Esophagus muscularis mucosa (tissue), 4 donors: Measurements from ENCODE around the gene NOTCH4. TPM values are rescaled to one million over a fixed set of nuclear protein-coding genes. Genes with fewer than 3 reads are reported as not detected.

Source experiments
- DNase-seq: peaks from one replicate; pipeline ENCODE4 v3.0.0-alpha.2; 2017; ENCODE audit errors: extremely low spot score
- H3K27ac ChIP-seq, 4 donors: fragments of 200-600 bp; sonication (generic); replicated peaks in 1 of 4; 1 replicate in 3 of 4; 2 replicates in 1 of 4; pipeline ENCODE4 v1.5.1; 2016 to 2019; ENCODE audit warnings: mild to moderate bottlenecking in 1 of 4
- H3K27me3 ChIP-seq, 4 donors: fragments of 200-600 bp; sonication (generic); one replicate each; pipeline versions ENCODE4 v1.5.1 to v1.6.0; 2016 to 2019
- H3K36me3 ChIP-seq, 4 donors: fragments of 200-600 bp; sonication (generic); one replicate each; pipeline ENCODE4 v1.5.1; 2016 to 2019
- H3K4me1 ChIP-seq, 4 donors: fragments of 200-600 bp; sonication (generic); one replicate each; pipeline ENCODE4 v1.5.1; 2016 to 2019
- H3K4me3 ChIP-seq, 4 donors: fragments of 200-600 bp; sonication (generic); 1 replicate in 2 of 4; 2 replicates in 2 of 4; pipeline ENCODE4 v1.5.1; 2016 to 2019; ENCODE audit warnings: mild to moderate bottlenecking in 4 of 4, moderate library complexity in 1 of 4
- H3K9me3 ChIP-seq, 4 donors: fragments of 200-600 bp; sonication (generic); 1 replicate in 3 of 4; 2 replicates in 1 of 4; pipeline ENCODE4 v1.5.1; 2016 to 2019
- EP300 ChIP-seq: sonication (generic); formaldehyde crosslinking; IDR thresholded peaks from one replicate; pipeline ENCODE4 v1.6.1; 2017; ENCODE audit warnings: antibody characterized with exemption
- POLR2A ChIP-seq: fragments of 450-650 bp; IDR thresholded peaks from one replicate; pipeline ENCODE4 v1.6.1; 2017; ENCODE audit warnings: antibody characterized with exemption, moderate library complexity, mild to moderate bottlenecking, low read depth
- POLR2AphosphoS5 ChIP-seq, 2 donors: sonication (generic); formaldehyde crosslinking; IDR thresholded peaks; one replicate each; pipeline ENCODE4 v1.6.1; 2017; ENCODE audit warnings: antibody characterized with exemption in 2 of 2
- WGBS: methylation state at CpG from one replicate; pipeline ENCODE4 v1.1.5; 2018; 5-methylcytosine and 5-hydroxymethylcytosine counted together
- intact Hi-C: fragments of 100-400 bp; cut with DNase I; formaldehyde crosslinking; loops from one replicate; pipeline ENCODE4 v1.15.1; 2023
- total RNA-seq, 4 donors: library from RNA; depleted of rRNA; stranded (reverse); fragments of >200 nt; gene quantifications; one replicate each; pipeline versions ENCODE4 v1.1.0 to v1.2.1, GENCODE V29; 2016
- TF ChIP-seq, protein P1 (sequence below), 3 experiments: fragments of 200-600 bp in 2 of 3; fragments of 450-650 bp in 1 of 3; sonication (generic) in 2 of 3; IDR thresholded peaks; one replicate each; pipeline ENCODE4 v1.5.1; 2017 to 2019; ENCODE audit warnings: antibody characterized with exemption in 3 of 3, mild to moderate bottlenecking in 2 of 3, moderate library complexity in 1 of 3

The NOTCH4 gene
- total RNA-seq, 4 donors from 2014 or later: 16.6 to 30.6 (median 19.8) TPM

DNA sequence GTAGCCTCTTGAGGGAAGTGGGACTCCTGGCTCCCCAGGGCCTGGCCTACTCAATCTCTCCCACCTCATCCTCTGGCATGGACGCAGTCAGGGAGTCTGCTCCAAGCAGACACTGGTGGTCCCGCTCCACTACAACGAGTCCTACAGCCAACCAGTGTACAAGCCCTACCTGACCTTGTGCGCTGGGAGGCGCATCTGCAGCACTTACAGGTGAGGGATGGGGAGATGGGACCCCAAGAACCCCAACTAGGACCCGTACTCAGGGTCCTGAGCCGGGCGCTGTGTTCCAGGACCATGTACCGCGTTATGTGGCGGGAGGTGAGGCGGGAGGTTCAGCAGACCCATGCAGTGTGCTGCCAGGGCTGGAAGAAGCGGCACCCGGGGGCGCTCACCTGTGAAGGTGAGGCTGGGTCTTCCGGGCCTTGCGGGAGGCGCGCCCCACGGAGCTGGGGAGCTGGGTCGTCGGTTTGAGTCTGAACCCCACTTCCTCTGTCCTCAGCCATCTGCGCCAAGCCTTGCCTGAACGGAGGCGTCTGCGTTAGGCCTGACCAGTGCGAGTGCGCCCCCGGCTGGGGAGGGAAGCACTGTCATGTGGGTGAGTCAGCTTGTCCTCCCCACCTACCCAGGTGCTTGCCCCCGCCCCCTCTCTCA, 57.3 kb downstream of the NOTCH4 start:
- intact Hi-C loops: no loop called here
- WGBS: 76% methylated on average over 30 of the region's 30 CpGs
- no peak for DNase-seq
- Histone ChIP-seq H3K36me3 (peaks cover 15 to 99% (median 88%) of the 10 kb centered on the region in 4 donors), H3K27me3 (no peaks in the 10 kb centered on the region), H3K9me3 (no peaks in the 10 kb centered on the region), H3K4me3 (no peak overlapping the region), H3K4me1 (peaks cover 0 to 28% (median 19%) of the 10 kb centered on the region in 4 donors), H3K27ac (peak overlapping the region; percentile 19 to 36 (median 26))
- TF ChIP-seq EP300 (no peak), POLR2AphosphoS5 (IDR thresholded peaks at IDR 0.05) (no peak), POLR2A (no peak)
- TF ChIP-seq, protein P1, sequence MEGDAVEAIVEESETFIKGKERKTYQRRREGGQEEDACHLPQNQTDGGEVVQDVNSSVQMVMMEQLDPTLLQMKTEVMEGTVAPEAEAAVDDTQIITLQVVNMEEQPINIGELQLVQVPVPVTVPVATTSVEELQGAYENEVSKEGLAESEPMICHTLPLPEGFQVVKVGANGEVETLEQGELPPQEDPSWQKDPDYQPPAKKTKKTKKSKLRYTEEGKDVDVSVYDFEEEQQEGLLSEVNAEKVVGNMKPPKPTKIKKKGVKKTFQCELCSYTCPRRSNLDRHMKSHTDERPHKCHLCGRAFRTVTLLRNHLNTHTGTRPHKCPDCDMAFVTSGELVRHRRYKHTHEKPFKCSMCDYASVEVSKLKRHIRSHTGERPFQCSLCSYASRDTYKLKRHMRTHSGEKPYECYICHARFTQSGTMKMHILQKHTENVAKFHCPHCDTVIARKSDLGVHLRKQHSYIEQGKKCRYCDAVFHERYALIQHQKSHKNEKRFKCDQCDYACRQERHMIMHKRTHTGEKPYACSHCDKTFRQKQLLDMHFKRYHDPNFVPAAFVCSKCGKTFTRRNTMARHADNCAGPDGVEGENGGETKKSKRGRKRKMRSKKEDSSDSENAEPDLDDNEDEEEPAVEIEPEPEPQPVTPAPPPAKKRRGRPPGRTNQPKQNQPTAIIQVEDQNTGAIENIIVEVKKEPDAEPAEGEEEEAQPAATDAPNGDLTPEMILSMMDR (IDR thresholded peaks at IDR 0.05): no peak

DNA sequence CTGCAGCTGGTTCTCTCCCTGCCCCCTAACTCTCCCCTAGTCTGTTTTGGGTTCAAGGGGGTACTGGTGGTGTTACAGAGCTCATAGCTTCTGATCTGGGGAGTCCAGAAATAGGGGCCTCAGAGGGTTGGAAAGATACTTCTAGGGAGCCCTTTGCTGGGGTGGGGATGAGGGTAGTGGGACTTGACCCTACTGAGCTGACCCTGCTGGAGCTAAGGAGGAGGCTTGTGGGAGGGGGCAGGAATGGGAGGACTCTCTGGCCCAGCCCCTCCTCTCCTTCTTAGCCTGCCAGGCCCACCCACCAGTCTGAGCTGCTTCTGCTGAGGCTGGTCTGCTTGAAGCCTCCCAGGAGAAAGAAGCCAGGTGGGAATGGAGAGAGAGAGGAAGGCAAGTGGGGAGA, 59.6 kb downstream of the NOTCH4 start, which contains the start of gene EGFL8:
Gene EGFL8 (plus strand): TSS at position 301 of the 400 bp plus-strand sequence. CDS start 1,571 bp downstream, outside the sequence.
- TF ChIP-seq POLR2AphosphoS5 (IDR thresholded peaks at IDR 0.05): no peak
- no peak for TF ChIP-seq EP300
- TF ChIP-seq POLR2A: no peak
- TF ChIP-seq, protein P1 (IDR thresholded peaks at IDR 0.05): no peak
- H3K36me3 ChIP-seq: peaks cover 7 to 95% (median 82%) of the 10 kb centered on the region in 4 donors
- H3K27ac ChIP-seq: peak within 1 kb of the TSS; percentile 58 to 72 (median 67)
- no peak for DNase-seq
- H3K4me3 ChIP-seq: no peak within 1 kb of the TSS
- no peaks in the 10 kb centered on the region for H3K27me3 ChIP-seq
- no peaks in the 10 kb centered on the region for H3K9me3 ChIP-seq
- intact Hi-C loops: no loop called here
- peaks cover 0 to 28% (median 19%) of the 10 kb centered on the region in 4 donors for H3K4me1 ChIP-seq

DNA sequence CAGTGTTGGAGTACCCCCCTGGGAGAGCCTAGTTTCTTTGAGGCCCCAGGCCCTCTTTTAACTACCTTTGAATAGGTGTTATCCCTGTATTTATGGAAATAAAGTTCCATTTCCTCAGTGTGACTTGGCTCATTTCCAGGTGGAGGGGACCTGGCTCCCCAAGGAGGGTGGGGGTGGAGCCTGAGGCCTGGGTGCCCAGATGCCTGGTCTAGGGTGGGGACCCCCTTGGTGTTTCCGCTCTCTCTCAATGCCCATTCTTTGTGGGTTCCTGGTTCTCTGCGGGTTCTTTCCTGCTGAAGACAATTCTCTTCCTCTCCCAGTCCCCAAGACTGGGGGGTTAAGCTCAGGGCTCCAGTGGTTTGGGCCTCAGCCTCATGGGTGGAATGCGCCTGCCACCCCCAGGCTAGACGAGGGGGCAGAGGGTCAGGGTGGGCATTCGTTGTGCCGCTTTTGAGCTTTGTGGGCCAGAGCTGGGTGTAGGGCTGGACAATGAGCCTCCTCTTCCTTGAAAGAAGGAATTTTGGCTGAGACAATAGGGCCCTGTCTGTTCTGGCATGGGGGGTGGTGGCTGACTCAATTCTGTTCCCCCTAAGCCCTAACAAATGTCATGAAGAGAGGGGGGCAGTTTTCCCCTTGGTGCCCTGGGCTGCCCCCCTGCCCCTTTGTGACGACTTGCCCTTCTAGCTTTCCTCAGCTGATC, 60.2 kb downstream of the NOTCH4 start:
- H3K27ac ChIP-seq: peak overlapping the region; percentile 58 to 72 (median 67)
- DNase-seq: no peak
- peaks cover 7 to 94% (median 82%) of the 10 kb centered on the region in 4 donors for H3K36me3 ChIP-seq
- no peaks in the 10 kb centered on the region for H3K27me3 ChIP-seq
- intact Hi-C loops: no loop called here
- H3K9me3 ChIP-seq: no peaks in the 10 kb centered on the region
- H3K4me1 ChIP-seq: peaks cover 0 to 26% (median 17%) of the 10 kb centered on the region in 4 donors
- WGBS: 76% methylated on average over 4 of the region's 7 CpGs
- TF ChIP-seq POLR2A (no peak), POLR2AphosphoS5 (IDR thresholded peaks at IDR 0.05) (peak; percentile 7 to 14), EP300 (no peak)
- TF ChIP-seq, protein P1 (IDR thresholded peaks at IDR 0.05): no peak
- no peak overlapping the region for H3K4me3 ChIP-seq

DNA sequence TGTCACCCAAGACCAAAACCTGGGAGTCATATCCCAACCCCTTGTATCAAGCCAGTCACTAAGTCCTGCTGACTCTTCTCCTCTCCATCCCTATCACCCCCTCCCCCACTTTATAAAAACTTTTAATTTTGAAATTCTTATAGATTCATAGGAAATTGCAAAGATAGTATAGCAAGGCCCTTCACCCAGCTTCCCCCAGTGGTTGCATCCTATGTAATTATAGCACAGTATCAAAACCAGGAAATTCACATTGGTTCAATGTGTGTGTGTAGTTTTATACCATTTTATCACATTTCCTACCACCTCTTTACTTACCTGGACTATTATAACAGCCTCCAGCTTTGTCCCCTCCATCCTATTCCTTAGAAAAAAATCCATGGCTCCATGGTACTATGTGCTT, 65.8 kb downstream of the NOTCH4 start:
- peaks cover 13 to 43% (median 36%) of the 10 kb centered on the region in 4 donors for H3K4me1 ChIP-seq
- no peak for TF ChIP-seq POLR2A
- no peak for TF ChIP-seq POLR2AphosphoS5 (IDR thresholded peaks at IDR 0.05)
- TF ChIP-seq, protein P1 (IDR thresholded peaks at IDR 0.05): no peak
- intact Hi-C loops: no loop called here
- H3K9me3 ChIP-seq: no peaks in the 10 kb centered on the region
- DNase-seq: no peak
- no peak overlapping the region for H3K27ac ChIP-seq
- H3K36me3 ChIP-seq: peaks cover 14 to 70% (median 66%) of the 10 kb centered on the region in 4 donors
- H3K27me3 ChIP-seq: no peaks in the 10 kb centered on the region
- no peak overlapping the region for H3K4me3 ChIP-seq
